GM12891 (cell line): ENCODE results near the gene DHX34.

Experiments used
- DNase-seq: peaks from one replicate; pipeline ENCODE4 v3.0.0; 2011; ENCODE audit warnings: low spot score; ENCODE audit not compliant: insufficient read length
- FAIRE-seq: peaks from 2 replicates; lab custom pipeline; 2011; peaks lifted over from hg19 to GRCh38; lab: Jason Lieb, UNC
- PAX5 ChIP-seq: IDR thresholded peaks from 2 replicates; pipeline ENCODE4 v1.6.1; 2011; ENCODE audit warnings: low read length, moderate library complexity, mild to moderate bottlenecking; ENCODE audit not compliant: insufficient read depth, severe bottlenecking
- POLR2A ChIP-seq: IDR thresholded peaks from 2 replicates; pipeline ENCODE4 v1.6.1; 2011; ENCODE audit warnings: low read depth, low read length, control low read depth
- POLR2AphosphoS5 ChIP-seq: IDR thresholded peaks from 2 replicates; pipeline ENCODE4 v1.6.1; 2011; ENCODE audit warnings: low read depth, low read length, control low read depth
- POU2F2 ChIP-seq: IDR thresholded peaks from 2 replicates; pipeline ENCODE4 v1.6.1; 2011; ENCODE audit warnings: low read depth, mild to moderate bottlenecking, control low read depth, low read length, moderate library complexity
- SPI1 ChIP-seq: IDR thresholded peaks from 2 replicates; pipeline ENCODE4 v1.6.1; 2011; ENCODE audit warnings: low read depth, low read length, control low read depth
- TAF1 ChIP-seq: IDR thresholded peaks from 2 replicates; pipeline ENCODE4 v1.6.1; 2011; ENCODE audit warnings: low read depth, low read length, control low read depth

Gene DHX34

GRCh38 chr19:47389150-47389556, 40.0 kb downstream of the DHX34 start:
- DNase-seq (no peak), FAIRE-seq (no peak)
- no peak for TF ChIP-seq PAX5
- no peak for TF ChIP-seq POU2F2
- no peak for TF ChIP-seq POLR2AphosphoS5
- no peak for TF ChIP-seq TAF1
- TF ChIP-seq SPI1: no peak
- TF ChIP-seq POLR2A: no peak

GRCh38 chr19:47390533-47391488, 41.7 kb downstream of the DHX34 start:
- TF ChIP-seq POU2F2 (no peak), POLR2AphosphoS5 (no peak), POLR2A (no peak), SPI1 (no peak), PAX5 (no peak), TAF1 (no peak)
- FAIRE-seq (no peak), DNase-seq (no peak)

GRCh38 chr19:47391510-47392223, 42.6 kb downstream of the DHX34 start:
- no peak for FAIRE-seq
- no peak for TF ChIP-seq PAX5
- TF ChIP-seq TAF1: no peak
- no peak for TF ChIP-seq SPI1
- TF ChIP-seq POLR2A: no peak
- TF ChIP-seq POU2F2: no peak
- no peak for TF ChIP-seq POLR2AphosphoS5
- peak; percentile 61 for DNase-seq

- TF ChIP-seq SPI1 (no peak), TAF1 (no peak), POU2F2 (no peak), POLR2AphosphoS5 (no peak), PAX5 (no peak), POLR2A (no peak)
- DNase-seq (no peak), FAIRE-seq (no peak)
Measured at GRCh38 chr19:47398707-47399597, 49.8 kb downstream of the DHX34 start.

GRCh38 chr19:47402504-47402903, 53.4 kb downstream of the DHX34 start:
- TF ChIP-seq POLR2AphosphoS5 (no peak), POLR2A (no peak), POU2F2 (no peak), SPI1 (no peak), TAF1 (no peak), PAX5 (no peak)
- DNase-seq (no peak), FAIRE-seq (no peak)

GRCh38 chr19:47404334-47405196, 55.5 kb downstream of the DHX34 start:
- TF ChIP-seq POU2F2 (no peak), POLR2A (no peak), TAF1 (no peak), PAX5 (no peak), SPI1 (no peak), POLR2AphosphoS5 (no peak)
- no peak for DNase-seq
- no peak for FAIRE-seq

- no peak for TF ChIP-seq POLR2AphosphoS5
- no peak for TF ChIP-seq TAF1
- TF ChIP-seq PAX5: no peak
- no peak for TF ChIP-seq POU2F2
- no peak for TF ChIP-seq POLR2A
- no peak for TF ChIP-seq SPI1
- no peak for FAIRE-seq
- DNase-seq: no peak
Measured at GRCh38 chr19:47405197-47405550, 56.1 kb downstream of the DHX34 start.

GRCh38 chr19:47405854-47406417, 56.8 kb downstream of the DHX34 start:
- DNase-seq (no peak), FAIRE-seq (no peak)
- TF ChIP-seq PAX5: no peak
- no peak for TF ChIP-seq POLR2A
- TF ChIP-seq POLR2AphosphoS5: no peak
- TF ChIP-seq TAF1: no peak
- TF ChIP-seq SPI1: no peak
